Stimulated activated CD4-positive, alpha-beta T cell treated with anti-CD3 and anti-CD28 coated beads, TNF-alpha, amount 100 ng/mL, for 48 hours (primary cell): ENCODE measurements around the gene NDRG3.

Experiments
- DNase-seq, 3 donors: peaks; one replicate each; pipeline ENCODE4 v3.0.0-alpha.2; 2020; ENCODE audit warnings: low read depth in 3 of 3

The NDRG3 gene

GRCh38 chr20:36607586-36608387 is 138.1 kb downstream of the NDRG3 start:
- DNase-seq: no peak

GRCh38 chr20:36606158-36607066 is 139.5 kb downstream of the NDRG3 start:
- DNase-seq: no peak

- DNase-seq: peak; percentile 98 to 99 (median 99)
These were observed 140.3 kb downstream of the NDRG3 start, which contains the start of gene RAB5IF for GRCh38 chr20:36605399-36606157. RAB5IF (plus strand) TSS chr20:36605779; CDS start chr20:36605952, 173 bp downstream.

GRCh38 chr20:36604952-36605398 is 140.9 kb downstream of the NDRG3 start:
- peak in 2 of 3 donors; percentile 23 to 27 for DNase-seq
